Inflammatory macrophage treated with lipopolysaccharide for 4 hours (primary cell): ENCODE data around the gene RGS1.
A peak's percentile ranks its signal among the peaks of the same experiment; 100 is the strongest.

Experiments
- DNase-seq: peaks from one replicate; pipeline ENCODE4 v3.0.0-alpha.2; 2020

The RGS1 gene

DNA sequence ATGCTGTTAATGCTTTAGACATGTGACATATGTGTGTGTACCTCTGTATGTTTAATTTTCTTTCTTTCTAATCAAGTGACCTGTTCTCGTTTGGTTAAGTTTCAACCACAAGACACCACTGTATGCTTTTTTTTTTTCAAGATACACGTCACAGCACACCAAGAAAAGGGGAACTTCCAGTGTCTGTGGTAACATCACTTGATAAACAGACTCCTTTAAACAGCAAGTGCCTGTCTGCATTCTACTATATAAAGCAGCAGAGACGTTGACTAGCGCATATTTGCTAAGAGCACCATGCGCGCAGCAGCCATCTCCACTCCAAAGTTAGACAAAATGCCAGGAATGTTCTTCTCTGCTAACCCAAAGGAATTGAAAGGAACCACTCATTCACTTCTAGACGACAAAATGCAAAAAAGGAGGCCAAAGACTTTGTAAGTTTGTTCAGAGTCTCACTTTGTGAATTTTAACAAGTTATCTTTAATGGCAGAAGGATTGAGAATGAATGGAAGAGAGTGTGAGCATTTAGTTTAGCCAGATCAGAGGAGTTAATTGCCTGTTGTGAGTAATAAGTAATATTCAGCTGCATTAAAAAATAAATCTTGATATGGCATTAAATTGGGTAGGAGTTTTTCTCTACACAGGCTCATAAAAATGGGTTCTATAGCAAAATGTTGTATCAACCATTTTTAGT lies at the start of gene RGS1:
RGS1 (plus strand) TSS at position 275 of the 691 bp plus-strand sequence; CDS start at position 295, 20 bp downstream.
- DNase-seq = peak; percentile 92

DNA sequence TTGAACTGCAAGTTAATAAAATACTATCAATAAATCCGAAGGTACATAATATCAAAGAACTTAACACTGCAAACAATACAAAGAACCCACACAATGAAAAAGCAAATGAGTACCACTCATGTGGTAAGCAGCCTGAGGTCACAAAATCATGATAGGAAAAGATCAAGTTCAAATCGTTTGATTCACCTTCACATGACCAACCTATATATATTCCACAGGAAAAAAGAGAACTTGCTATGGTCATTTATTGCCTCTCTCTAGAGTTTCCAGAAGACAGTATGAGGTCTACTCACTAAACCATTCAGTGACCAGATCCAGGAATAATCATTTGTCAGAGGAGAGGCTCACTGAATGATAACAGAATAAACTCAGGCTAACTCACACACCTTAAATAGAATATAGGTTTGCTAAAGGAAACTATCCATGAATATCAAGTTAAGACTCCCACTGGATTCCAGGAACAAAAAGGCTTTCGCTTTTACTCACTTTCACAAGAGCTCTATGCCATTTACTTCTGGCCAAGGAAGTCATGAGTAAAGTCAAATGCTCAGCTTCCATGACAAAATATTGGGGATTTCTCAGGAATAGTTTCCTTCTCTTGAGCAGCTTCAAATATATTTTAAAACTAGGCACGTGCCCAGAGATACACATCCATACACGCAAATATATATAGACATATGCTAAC lies 48.3 kb upstream of the RGS1 start:
- peak; percentile 55 for DNase-seq

- DNase-seq = peak; percentile 44
Observed at GRCh38 chr1:192527950-192528349, 47.6 kb upstream of the RGS1 start.

DNA sequence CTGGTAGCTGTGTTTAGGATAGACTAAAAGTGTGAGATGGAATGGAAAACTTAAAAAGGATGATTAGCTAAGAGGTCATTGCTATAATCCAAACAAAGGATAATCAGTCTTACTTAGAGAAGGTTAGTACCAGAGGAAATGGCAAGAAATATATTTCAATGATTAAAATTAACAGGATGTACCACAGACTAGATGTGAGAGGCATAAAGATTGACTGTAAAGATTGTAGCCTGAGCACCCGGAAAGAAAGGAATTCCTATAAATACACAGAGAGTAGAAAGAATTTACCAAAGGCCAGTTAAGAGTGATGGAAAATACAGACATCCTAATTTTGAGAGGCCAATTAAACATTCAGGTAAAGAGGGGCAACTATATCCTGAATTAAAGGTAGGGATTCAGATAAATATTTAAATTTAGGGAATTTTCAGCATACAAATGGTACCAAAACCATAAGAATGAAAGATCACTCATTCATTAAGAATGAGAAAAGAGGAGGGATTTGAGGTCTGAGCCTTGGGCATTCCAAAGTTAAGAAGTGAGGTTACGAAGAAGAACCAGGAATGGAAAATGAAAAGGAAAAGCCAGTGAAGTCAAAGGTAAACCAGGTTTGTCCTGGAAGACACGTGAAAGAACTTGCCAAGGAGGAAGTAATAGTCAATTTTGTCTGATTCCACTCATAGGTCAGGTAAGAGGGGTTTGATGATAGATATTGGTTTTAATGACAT lies 46.4 kb upstream of the RGS1 start:
- no peak for DNase-seq

GRCh38 chr1:192529811-192530210 lies 45.8 kb upstream of the RGS1 start:
- DNase-seq = no peak

DNA sequence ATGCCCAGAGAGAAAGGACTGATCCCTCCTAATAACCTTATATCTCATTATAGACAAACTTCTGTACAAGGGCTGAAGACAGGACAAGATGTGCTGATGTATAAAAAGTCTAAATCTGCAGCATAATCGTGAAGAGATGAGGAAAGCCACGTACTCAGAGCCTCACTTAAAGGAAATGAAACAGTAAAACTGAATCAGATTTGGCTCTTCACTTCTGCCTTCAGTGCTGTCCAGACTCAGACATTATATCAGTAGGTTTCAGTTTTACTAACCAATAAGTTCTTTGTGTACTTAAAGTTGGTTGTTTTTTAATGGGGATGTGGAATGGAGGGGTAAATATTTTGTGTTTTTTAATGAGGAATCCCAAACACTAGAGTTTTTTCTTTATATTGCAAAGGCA lies 45.3 kb upstream of the RGS1 start:
- peak; percentile 95 for DNase-seq

DNA sequence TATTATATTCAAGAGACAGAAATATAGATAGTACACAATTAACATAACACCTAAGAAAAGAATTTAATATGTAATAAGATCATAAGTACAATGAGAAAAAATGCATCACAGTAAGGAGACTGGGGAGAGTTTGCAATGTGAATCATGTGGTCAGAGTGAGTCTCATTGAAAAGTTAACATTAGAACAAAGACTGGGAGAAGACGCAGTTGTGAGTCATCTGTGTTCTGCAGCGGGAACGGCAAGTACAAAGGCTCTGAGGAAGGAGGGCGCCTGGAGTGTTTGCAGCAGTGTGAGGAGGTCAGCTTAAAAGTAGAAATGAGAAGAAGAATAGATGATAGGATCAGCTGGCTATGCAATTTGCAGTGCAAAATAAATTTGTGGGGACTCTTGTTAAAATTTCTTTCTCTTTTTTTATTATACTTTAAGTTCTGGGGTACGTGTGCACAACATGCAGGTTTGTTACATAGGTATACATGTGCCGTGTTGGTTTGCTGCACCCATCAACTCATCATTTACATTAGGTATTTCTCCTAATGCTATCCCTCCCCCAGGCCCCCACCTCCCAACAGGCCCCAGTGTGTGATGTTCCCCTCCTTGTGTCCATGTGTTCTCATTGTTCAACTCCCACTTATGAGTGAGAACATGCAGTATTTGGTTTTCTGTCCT lies 44.4 kb upstream of the RGS1 start:
- DNase-seq = peak; percentile 87

- no peak for DNase-seq
Observed at GRCh38 chr1:192534666-192535065, 40.9 kb upstream of the RGS1 start.

DNA sequence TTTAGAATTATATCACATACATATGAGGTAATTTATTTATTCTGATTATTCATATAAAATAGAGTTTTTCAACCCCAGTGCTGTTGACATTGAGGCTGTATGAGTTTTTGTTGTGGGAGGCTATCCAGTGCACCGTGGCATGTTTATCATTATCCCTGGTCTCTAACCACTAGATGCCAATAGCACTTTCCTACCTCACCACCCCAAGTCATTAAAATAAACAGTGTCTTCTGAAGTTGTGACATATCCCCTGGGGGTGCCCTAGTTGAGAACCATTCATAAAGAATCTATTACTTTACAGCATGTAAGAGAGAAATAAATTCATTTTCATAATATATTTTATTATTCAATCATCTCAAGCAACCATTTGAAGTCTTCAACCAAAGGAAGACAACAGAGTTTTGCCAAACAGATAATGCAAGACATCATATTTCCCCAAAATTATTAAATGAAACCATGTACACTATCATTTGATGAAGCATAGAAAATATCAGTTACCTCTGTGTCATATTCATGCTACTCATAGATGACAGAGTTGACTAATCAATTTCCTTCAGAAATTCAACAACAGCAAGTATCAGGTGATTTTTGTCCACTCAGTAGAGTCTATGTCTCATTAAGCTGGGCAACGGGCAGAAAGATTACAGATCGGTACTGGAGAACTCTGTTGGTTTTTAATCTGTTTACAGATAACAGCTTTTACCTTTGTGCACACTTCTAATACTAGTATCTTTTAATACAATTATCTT lies 39.5 kb upstream of the RGS1 start:
- no peak for DNase-seq

DNA sequence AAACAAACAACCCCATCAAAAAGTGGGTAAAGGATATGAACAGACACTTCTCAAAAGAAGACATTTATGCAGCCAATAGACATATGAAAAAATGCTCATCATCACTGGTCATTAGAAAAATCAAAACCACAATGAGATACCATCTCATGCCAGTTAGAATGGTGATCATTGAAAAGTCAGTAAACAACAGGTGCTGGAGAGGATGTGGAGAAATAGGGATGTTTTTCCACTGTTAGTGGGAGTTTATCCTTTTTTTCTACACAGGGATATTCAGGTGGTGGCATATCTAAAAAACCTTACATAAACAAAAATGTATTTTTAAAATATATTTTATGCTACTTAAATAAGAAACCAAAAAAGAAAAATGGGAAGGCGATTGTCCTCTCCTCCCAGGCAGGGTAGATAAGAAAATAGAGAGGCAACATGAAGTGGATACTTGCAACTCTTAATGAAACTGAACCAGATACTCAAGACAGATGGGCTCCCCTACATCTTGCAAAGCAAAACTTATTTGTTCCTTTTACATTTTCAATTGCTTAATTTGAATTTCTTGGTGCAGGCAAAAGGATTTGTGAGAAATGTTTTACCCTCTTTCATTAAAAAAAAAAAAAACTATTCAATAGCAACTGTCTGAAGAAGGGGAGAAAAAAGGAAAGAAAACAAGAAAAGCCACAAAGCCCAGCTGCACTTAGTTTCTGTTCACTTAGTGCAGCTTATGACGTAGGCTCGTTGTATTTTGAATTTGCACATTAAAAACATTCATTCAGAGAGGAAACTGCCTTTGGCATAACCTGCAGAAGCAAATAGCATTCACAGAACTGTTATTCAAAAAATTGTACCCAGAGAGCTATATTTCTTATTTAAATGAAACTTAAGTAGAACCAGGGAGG lies 36.9 kb upstream of the RGS1 start:
- DNase-seq = no peak

DNA sequence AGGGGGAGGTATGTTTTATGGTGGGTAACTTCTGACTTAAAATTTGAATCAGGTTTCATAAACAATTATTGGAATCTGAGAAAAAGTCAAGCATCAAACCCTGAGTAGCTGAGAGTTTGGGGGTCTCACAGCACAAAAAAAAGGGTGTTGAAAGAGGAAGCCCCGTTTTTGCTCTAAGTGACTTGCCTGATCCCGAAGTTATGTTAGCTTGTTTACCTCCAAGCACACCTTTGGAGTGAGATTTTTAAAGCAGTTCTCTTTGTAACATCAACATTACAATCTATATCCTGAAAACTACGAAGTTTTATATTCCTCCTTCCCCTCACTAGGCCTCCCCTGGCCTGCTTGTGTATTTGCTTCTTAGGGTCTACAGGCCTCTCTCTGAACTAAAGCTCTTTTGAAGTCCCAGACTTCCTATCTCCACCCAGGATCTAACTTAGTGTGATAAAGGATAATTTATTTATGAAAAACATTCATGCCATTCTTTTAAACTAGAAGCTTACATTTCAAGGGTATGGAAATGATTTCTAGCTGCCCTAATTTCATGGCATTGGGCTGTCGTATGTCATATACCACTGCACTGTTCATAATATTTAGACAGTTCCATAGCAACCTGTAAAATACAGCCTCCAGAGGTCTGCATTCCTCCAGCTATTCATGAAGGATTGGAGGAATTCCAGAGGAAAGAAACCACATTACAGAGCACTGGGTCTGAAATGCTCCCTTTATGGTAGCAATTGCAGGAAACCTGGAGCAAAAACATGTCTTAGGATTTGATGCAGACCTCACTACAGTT lies 36.1 kb upstream of the RGS1 start:
- DNase-seq = no peak

DNA sequence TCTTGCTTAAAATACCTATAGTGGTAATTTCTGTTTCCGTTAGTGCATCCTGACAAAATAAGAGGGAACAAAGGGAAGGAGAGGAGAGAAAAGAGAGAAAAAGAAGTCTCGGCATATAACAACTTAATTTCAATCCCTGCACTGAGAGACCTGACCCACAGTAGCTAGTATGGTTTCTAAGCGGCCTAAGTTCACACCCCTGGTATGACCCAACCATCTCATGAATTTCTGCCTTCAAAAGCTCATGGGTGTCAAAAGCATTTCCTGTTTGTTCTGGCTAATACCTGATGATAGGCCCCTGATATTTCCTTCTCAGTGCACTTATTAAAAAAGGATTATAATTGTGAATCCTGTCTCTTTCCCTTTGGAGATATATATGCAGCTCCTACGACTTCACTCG lies 32.1 kb upstream of the RGS1 start:
- DNase-seq = no peak

DNA sequence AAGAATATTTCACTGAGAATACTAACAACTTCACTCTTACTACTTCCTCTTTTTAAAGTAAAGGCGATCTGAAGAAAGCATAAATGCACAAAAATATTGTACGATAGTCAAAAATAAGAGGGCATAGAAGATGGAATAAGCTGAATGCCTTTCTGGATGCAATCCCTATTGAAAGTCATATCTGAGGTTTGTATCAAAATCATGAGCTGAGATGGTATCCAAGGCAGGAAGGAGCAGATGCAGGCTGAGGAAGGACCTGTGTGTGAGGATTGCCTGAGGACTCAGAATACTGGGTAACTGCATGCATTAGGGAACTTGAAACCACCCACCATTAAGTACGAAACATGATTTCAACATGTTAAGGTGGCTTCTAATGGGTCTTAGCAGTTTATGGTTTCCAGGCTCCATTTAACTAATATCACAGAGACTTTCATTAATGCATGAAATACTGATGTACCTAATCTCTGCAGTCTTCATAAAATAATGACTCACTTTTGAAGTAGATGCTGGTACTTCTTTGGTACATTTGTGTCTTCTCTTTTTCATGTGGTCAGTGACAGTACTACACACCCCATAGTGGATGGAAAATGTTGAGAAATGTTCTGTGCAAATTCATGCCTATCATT lies 29.6 kb upstream of the RGS1 start:
- peak; percentile 78 for DNase-seq

DNA sequence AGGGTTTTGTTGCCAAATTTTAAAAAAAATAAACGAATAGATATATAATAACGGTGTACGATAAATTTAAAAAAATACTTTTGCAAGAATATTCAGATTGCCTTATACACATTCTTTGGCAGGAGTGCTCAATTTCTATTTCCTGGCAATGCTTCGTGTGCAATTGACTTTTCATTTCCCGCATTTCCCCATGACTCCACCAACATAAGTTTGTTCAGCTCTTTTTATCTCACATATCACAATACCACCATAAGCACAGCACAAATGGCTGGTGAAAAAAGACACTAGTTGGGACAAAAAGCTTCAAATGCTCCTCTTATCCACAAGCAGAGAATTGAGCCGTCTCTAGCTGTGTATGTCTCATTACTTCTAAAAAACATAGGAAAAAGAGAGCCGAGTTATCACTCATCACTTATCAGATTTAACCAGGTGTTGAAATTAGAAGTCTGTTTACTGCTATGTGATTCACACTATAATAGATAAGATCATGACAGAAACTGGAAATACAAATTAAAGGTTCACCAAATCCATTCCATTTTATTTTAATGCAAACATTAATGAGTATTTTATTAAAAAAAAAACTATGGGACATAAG lies 28.9 kb upstream of the RGS1 start:
- no peak for DNase-seq

DNA sequence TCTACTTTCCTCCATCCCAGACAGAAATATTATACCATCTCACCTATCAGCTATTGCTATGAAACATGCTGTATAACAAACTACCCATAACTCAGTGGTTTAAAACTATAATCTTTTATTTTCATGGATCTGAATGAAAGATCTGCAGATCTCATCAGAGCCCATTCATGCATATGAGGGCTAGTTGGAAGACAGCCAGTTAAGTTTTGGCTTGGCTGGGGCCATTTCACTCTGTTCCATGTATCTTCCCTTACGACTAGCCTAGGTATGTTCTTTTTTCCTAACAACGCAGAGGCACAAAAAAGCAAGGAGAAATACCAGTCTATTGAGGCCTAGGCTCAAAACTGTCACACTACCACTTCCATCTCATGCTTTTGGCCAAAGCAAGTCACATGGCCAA lies 28.1 kb upstream of the RGS1 start:
- no peak for DNase-seq

GRCh38 chr1:192549937-192550336 lies 25.6 kb upstream of the RGS1 start:
- DNase-seq = no peak

DNA sequence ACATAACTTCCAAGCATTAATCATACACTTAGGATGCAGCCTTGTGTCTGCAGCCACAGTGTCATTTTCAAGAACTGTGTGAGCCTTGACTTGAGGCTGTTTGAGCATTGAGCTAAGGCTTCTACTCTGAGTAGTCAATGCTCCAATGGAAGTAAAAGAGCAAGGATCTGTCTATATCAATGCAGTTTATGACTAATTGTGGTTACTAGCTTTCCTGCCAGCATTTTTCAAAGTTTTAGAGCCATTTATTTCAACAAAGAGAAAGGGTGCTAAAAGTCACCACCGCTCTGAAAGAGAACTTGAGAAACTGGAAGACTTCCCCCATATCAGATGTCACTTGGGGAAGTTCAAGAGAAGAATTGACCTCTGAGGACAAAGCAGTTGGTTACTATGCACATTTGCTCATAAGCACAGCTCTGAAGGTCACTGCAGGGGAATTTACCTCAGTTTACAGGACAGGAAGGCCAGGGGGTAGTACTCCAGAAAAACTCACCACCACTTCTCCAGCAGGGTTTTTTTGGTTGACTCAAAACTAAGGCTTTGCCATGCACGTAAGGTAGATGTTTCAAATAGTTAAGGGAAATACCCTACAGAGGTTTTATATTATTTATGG lies 24.5 kb upstream of the RGS1 start:
- DNase-seq = peak; percentile 85

GRCh38 chr1:192552760-192553191 lies 22.8 kb upstream of the RGS1 start:
- no peak for DNase-seq

DNA sequence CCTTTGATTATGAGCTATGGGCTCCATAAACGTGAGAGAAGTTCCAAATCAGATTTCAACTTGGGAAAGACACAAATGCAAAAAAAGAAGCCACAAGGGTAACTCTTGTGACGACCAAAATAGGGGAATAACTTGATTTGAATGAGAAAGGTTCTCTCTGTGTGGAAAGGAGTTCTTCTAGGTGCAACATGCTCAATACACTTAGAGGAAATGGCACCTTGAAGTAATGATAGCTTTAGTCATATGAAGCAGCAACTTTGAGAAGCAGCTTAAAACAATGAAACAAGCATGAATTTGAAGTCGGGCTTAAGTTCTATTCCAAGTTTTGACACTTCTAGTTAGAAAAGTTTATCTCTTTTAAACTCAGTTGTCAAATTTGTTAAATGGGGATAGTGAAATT lies 21.8 kb upstream of the RGS1 start:
- DNase-seq = no peak
